OCI-LY7 (cell line): ENCODE data around the gene CD52. TPM values are rescaled to one million over a fixed set of nuclear protein-coding genes. Genes with fewer than 3 reads are reported as not detected.

Experiments used
- BruUV-seq: library from RNA; stranded (reverse); fragments of 400-500 nt; replicated peaks from 2 replicates; lab custom pipeline; 2021; lab: Mats Ljungman, UMichigan
- CTCF ChIA-PET: fragments of 300-600 bp; sonication (Branson Sonifier 250); formaldehyde crosslinking; loops from one replicate; lab custom pipeline; 2022; ENCODE audit warnings: antibody characterized with exemption; ENCODE audit not compliant: unreplicated experiment; lab: Charles Lee
- POLR2A ChIA-PET: fragments of 300-600 bp; sonication (Branson Sonifier 250); formaldehyde crosslinking; loops from one replicate; lab custom pipeline; 2022; ENCODE audit warnings: antibody characterized with exemption; lab: Charles Lee
- DNase-seq: peaks from one replicate; pipeline ENCODE4 v3.0.0-alpha.2; 2015; ENCODE audit warnings: low spot score
- H2AFZ ChIP-seq: fragments of 200-600 bp; sonication (generic), shearing (Covaris generic); 2 replicates; pipeline ENCODE4 v1.6.1; 2014; ENCODE audit warnings: mild to moderate bottlenecking, antibody characterized with exemption, low read length, moderate library complexity
- H3K27ac ChIP-seq: fragments of 200-600 bp; sonication (generic); 2 replicates; pipeline ENCODE4 v1.5.1; 2014; ENCODE audit warnings: mixed run types, low read depth, mild to moderate bottlenecking, moderate library complexity, low read length, inconsistent platforms; ENCODE audit not compliant: poor library complexity, severe bottlenecking
- H3K36me3 ChIP-seq: fragments of 200-600 bp; sonication (generic); 2 replicates; pipeline ENCODE4 v1.6.1; 2014; ENCODE audit warnings: mild to moderate bottlenecking, antibody characterized with exemption, low read length, moderate library complexity, mixed read lengths; ENCODE audit not compliant: insufficient read depth
- H3K4me1 ChIP-seq: fragments of 200-600 bp; sonication (generic); 2 replicates; pipeline ENCODE4 v1.5.1; 2014; ENCODE audit warnings: mild to moderate bottlenecking, low read length; ENCODE audit not compliant: insufficient read depth, poor library complexity, severe bottlenecking
- H3K4me2 ChIP-seq: fragments of 200-600 bp; sonication (generic); 2 replicates; pipeline ENCODE4 v1.6.1; 2014; ENCODE audit warnings: mild to moderate bottlenecking, low read length
- H3K4me3 ChIP-seq: fragments of 200-600 bp; sonication (generic); 2 replicates; pipeline ENCODE4 v1.5.1; 2014; ENCODE audit warnings: mild to moderate bottlenecking, low read depth, low read length; ENCODE audit not compliant: poor library complexity, severe bottlenecking
- H3K79me2 ChIP-seq: fragments of 200-600 bp; sonication (generic); 2 replicates; pipeline ENCODE4 v1.6.1; 2016; ENCODE audit warnings: low read depth, mild to moderate bottlenecking, low read length, moderate library complexity, mixed read lengths; ENCODE audit not compliant: insufficient read depth
- H3K9me2 ChIP-seq: fragments of 200-600 bp; sonication (generic); 2 replicates; pipeline ENCODE4 v1.6.1; 2016; ENCODE audit warnings: mild to moderate bottlenecking, low read length, mixed read lengths; ENCODE audit not compliant: insufficient read depth
- H3K9me3 ChIP-seq: fragments of 200-600 bp; sonication (generic); 2 replicates; pipeline ENCODE4 v1.6.1; 2014; ENCODE audit warnings: mild to moderate bottlenecking, mixed run types, low read length, mixed read lengths
- H4K20me1 ChIP-seq: fragments of 200-600 bp; sonication (generic); 2 replicates; pipeline ENCODE4 v1.6.1; 2014; ENCODE audit warnings: mild to moderate bottlenecking, antibody characterized with exemption, low read length, moderate library complexity, mixed read lengths; ENCODE audit not compliant: insufficient read depth
- EZH2phosphoT487 ChIP-seq: fragments of 200-600 bp; sonication (generic); IDR thresholded peaks from 2 replicates; pipeline ENCODE4 v1.6.1; 2018; ENCODE audit warnings: low read depth, borderline replicate concordance, mild to moderate bottlenecking, mixed run types, antibody characterized with exemption, low read length, moderate library complexity, mixed read lengths
- intact Hi-C: fragments of 100-400 bp; cut with micrococcal nuclease; formaldehyde crosslinking; loops from one replicate; pipeline ENCODE4 v1.10.0; 2022; ENCODE audit not compliant: unreplicated experiment
- total RNA-seq, 2 experiments: library from RNA; depleted of rRNA in 1 of 2; stranded (reverse); fragments of >200 nt in 1 of 2; shearing (Covaris generic) in 1 of 2; gene quantifications; 2 replicates each; pipeline ENCODE4 v1.2.3, GENCODE V29; 2014 to 2022
- TF ChIP-seq, protein P1 (sequence below): fragments of 200-600 bp; sonication (generic); conservative IDR thresholded peaks from 2 replicates; pipeline ENCODE4 v1.5.1; 2014; ENCODE audit warnings: mild to moderate bottlenecking, antibody characterized with exemption, low read length, moderate library complexity, mixed read lengths

CD52 gene
- total RNA-seq, 2 experiments from 2014 or later, result 470 to 769 TPM

DNA sequence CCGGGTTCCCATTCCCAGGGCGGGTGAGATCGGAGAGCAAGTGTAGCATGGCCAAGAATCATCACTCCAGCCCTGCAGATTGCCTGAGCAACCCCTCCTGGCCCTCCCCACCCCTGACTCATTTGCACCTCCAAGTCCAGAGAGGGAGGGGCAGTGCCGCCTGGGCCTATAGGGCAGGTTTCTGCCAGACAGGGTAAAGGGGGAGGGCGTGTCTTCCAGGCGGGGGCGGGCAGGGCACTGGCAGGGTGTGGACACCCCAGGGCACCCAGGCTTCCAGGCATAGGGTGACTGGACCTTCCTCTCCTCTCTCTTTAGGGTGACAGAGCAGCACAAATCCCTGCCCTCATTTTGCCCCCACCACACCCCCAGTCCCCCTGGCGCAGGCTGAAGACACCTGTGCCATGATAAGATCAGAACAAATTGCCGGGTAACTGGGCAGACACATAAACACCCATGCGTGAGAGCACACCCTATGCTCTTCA is 39.4 kb downstream of the CD52 start:
- peaks cover 4% of the 10 kb centered on the region for H3K4me1 ChIP-seq
- no peak overlapping the region for H3K4me3 ChIP-seq
- H3K9me3 ChIP-seq, result no peaks in the 10 kb centered on the region
- H4K20me1 ChIP-seq, result no peaks in the 10 kb centered on the region
- H3K79me2 ChIP-seq, result no peaks in the 10 kb centered on the region
- POLR2A ChIA-PET, result no interaction called here
- TF ChIP-seq, protein P1, sequence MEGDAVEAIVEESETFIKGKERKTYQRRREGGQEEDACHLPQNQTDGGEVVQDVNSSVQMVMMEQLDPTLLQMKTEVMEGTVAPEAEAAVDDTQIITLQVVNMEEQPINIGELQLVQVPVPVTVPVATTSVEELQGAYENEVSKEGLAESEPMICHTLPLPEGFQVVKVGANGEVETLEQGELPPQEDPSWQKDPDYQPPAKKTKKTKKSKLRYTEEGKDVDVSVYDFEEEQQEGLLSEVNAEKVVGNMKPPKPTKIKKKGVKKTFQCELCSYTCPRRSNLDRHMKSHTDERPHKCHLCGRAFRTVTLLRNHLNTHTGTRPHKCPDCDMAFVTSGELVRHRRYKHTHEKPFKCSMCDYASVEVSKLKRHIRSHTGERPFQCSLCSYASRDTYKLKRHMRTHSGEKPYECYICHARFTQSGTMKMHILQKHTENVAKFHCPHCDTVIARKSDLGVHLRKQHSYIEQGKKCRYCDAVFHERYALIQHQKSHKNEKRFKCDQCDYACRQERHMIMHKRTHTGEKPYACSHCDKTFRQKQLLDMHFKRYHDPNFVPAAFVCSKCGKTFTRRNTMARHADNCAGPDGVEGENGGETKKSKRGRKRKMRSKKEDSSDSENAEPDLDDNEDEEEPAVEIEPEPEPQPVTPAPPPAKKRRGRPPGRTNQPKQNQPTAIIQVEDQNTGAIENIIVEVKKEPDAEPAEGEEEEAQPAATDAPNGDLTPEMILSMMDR, result no peak
- no peak for TF ChIP-seq EZH2phosphoT487
- intact Hi-C loops, result no loop called here
- H3K36me3 ChIP-seq, result no peaks in the 10 kb centered on the region
- no peak for DNase-seq
- CTCF ChIA-PET, result no interaction called here
- no peak overlapping the region for H2AFZ ChIP-seq
- no peak overlapping the region for H3K27ac ChIP-seq
- no peak overlapping the region for H3K4me2 ChIP-seq
- BruUV-seq, result no TSS peak
- H3K9me2 ChIP-seq, result no peaks in the 10 kb centered on the region

DNA sequence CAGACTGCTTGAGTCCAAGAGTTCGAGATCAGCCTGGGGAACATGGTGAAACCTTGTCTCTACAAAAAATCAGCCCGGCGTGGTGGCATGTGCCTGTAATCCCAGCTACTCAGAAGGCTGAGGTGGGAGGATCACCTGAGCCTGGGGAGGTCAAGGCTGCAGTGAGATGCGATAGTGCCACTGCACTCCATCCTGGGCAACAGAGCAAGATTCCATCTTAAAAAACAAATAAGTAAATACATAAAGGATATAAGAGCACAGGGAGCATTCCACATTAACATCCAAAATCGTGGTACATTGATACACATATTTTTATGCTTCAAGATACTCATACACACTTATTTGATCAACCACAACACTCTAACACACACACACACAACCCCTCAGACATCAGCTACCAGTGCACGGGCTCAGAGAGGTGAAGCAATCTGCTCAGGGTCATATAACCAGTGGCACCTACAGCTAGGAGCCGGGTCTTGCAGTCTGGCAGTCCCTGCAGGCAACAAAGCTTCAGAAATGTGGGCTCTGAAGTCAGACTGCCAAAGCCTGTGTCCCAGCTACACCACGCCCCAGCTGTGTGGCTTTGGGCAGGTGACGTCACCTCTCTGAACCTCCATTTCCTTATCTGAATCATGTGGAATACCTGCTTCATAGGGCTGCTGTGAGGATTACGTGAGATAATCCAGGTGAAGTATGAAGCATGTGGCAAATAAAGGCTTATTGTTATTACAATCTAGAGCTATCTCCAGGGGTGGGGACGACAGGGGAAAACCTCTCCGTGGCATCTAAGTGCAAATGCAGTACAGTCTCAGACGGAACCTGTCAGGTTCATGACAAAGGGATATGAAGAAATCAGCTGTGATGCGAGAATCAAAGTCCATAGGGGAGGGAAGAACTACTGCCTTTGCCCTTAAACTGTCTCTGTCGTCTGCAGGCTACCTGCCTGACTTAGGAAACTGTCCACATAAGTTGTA is 40.9 kb downstream of the CD52 start:
- Histone ChIP-seq H2AFZ (no peak overlapping the region), H3K79me2 (no peaks in the 10 kb centered on the region), H3K36me3 (no peaks in the 10 kb centered on the region), H3K4me3 (no peak overlapping the region), H3K27ac (no peak overlapping the region), H3K9me3 (no peaks in the 10 kb centered on the region), H3K9me2 (no peaks in the 10 kb centered on the region), H4K20me1 (no peaks in the 10 kb centered on the region), H3K4me1 (peaks cover 9% of the 10 kb centered on the region), H3K4me2 (no peak overlapping the region)
- POLR2A ChIA-PET, result interaction anchor here (0.8 kb wide), 1 partner anchor 51 kb away, joined by 3 read pairs; no protein-coding TSS in a partner anchor
- no TSS peak for BruUV-seq
- intact Hi-C loops, result no loop called here
- TF ChIP-seq, protein P1, result no peak
- TF ChIP-seq EZH2phosphoT487, result no peak
- DNase-seq, result peak; percentile 26
- CTCF ChIA-PET, result interaction anchor here (0.9 kb wide), 1 partner anchor 37 kb away, joined by 3 read pairs; no protein-coding TSS in a partner anchor
